HUES48 (cell line): Measurements from ENCODE around the gene SLC36A2.
A peak's percentile ranks its signal among the peaks of the same experiment; 100 is the strongest.
"Not testable (repeated sequence)": the region's sequence is repeated elsewhere in the genome, so short reads cannot be mapped to it uniquely, and the experiment has no call there.

Source experiments
- H3K27ac ChIP-seq: one replicate; pipeline ENCODE4 v1.7.0; 2013; ENCODE audit warnings: low read depth, low read length, inconsistent platforms
- H3K27me3 ChIP-seq: 2 replicates; pipeline ENCODE4 v1.6.1; 2013; ENCODE audit warnings: mild to moderate bottlenecking, low read length; ENCODE audit not compliant: control insufficient read depth, insufficient read depth
- H3K36me3 ChIP-seq: 2 replicates; pipeline ENCODE4 v1.6.1; 2013; ENCODE audit warnings: low read length; ENCODE audit not compliant: control insufficient read depth, insufficient read depth
- H3K4me1 ChIP-seq: 2 replicates; pipeline ENCODE4 v1.6.1; 2013; ENCODE audit warnings: mild to moderate bottlenecking, low read length; ENCODE audit not compliant: control insufficient read depth, insufficient read depth
- H3K4me3 ChIP-seq: 2 replicates; pipeline ENCODE4 v1.5.1; 2013; ENCODE audit warnings: mild to moderate bottlenecking, low read depth, low read length
- H3K9ac ChIP-seq: 2 replicates; pipeline ENCODE4 v1.6.1; 2013; ENCODE audit warnings: mild to moderate bottlenecking, low read depth, low read length, moderate library complexity
- H3K9me3 ChIP-seq: 2 replicates; pipeline ENCODE4 v1.6.1; 2013; ENCODE audit warnings: low read length; ENCODE audit not compliant: control insufficient read depth, insufficient read depth

The SLC36A2 gene

GRCh38 chr5:151347369-151347768 is at the start of gene SLC36A2:
Gene SLC36A2, minus strand, starts transcription at chr5:151347559. Its CDS starts 99 bp downstream, at chr5:151347460.
- H3K4me3 ChIP-seq: no peak within 1 kb of the TSS
- H3K4me1 ChIP-seq: peaks cover 32% of the 10 kb centered on the region
- H3K36me3 ChIP-seq: no peaks in the 10 kb centered on the region
- no peak within 1 kb of the TSS for H3K9ac ChIP-seq
- H3K9me3 ChIP-seq: no peaks in the 10 kb centered on the region
- peaks cover 90% of the 10 kb centered on the region for H3K27me3 ChIP-seq
- H3K27ac ChIP-seq: peak within 1 kb of the TSS; percentile 33

GRCh38 chr5:151388960-151389359 is 41.6 kb upstream of the SLC36A2 start:
- no peaks in the 10 kb centered on the region for H3K36me3 ChIP-seq
- no peaks in the 10 kb centered on the region for H3K9me3 ChIP-seq
- H3K4me1 ChIP-seq: peaks cover 37% of the 10 kb centered on the region
- H3K27me3 ChIP-seq: peaks cover 4% of the 10 kb centered on the region; the same call in 1 of the 2 replicates
- no peak overlapping the region for H3K27ac ChIP-seq
- no peak overlapping the region for H3K4me3 ChIP-seq
- H3K9ac ChIP-seq: no peak overlapping the region

DNA sequence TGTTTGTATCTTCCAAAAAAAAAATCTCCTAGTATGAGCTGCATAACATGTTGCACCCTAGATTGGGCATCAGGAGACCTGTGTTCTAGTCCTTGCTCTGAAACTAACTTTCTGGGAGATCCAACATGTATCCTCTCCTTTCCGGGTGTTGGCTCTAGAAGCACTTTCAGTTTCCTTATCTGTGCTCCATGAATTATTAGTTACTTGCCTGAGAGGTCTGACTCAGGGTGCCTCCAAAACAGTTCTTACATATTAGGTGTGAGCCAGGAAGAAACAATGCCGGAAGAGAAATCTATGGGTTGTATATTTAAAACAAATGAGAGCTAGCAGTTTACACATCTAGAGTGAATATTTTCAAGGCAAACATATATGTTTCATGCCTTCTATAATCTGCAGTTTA is 36.7 kb upstream of the SLC36A2 start:
- H3K9me3 ChIP-seq: no peaks in the 10 kb centered on the region
- H3K4me1 ChIP-seq: peaks cover 37% of the 10 kb centered on the region
- H3K4me3 ChIP-seq: no peak overlapping the region
- no peak overlapping the region for H3K27ac ChIP-seq
- H3K27me3 ChIP-seq: peaks cover 4% of the 10 kb centered on the region; the same call in 1 of the 2 replicates
- H3K9ac ChIP-seq: no peak overlapping the region
- no peaks in the 10 kb centered on the region for H3K36me3 ChIP-seq

- H3K9ac ChIP-seq: no peak overlapping the region
- no peaks in the 10 kb centered on the region for H3K27me3 ChIP-seq
- peaks cover 30% of the 10 kb centered on the region for H3K4me1 ChIP-seq
- H3K9me3 ChIP-seq: no peaks in the 10 kb centered on the region
- no peaks in the 10 kb centered on the region for H3K36me3 ChIP-seq
- H3K4me3 ChIP-seq: no peak overlapping the region
- no peak overlapping the region for H3K27ac ChIP-seq
Measured at GRCh38 chr5:151383011-151383410, 35.7 kb upstream of the SLC36A2 start.

DNA sequence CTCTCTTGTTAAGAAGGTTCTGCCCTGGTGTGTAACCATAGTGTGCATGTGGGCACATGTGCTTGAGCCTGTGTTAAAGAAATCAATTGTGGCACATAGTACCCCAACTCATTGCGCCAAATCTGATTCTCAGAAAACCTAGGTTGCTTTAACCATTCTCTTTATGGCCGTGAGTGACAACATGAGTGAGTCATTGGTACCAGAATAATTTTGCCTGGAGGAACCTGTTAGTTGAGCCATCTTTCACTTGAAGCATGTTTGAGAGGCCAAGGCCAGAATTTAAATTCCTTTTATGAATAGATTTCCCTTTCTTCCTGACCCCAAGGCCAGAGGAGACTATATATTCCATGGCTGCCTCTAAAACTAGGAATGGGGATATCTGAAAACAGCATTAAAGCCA is 35.2 kb upstream of the SLC36A2 start:
- H3K9ac ChIP-seq: no peak overlapping the region
- no peaks in the 10 kb centered on the region for H3K9me3 ChIP-seq
- H3K27ac ChIP-seq: no peak overlapping the region
- H3K27me3 ChIP-seq: no peaks in the 10 kb centered on the region
- H3K4me3 ChIP-seq: no peak overlapping the region
- H3K4me1 ChIP-seq: peaks cover 26% of the 10 kb centered on the region
- no peaks in the 10 kb centered on the region for H3K36me3 ChIP-seq

- H3K36me3 ChIP-seq: no peaks in the 10 kb centered on the region
- H3K9me3 ChIP-seq: no peaks in the 10 kb centered on the region
- no peak overlapping the region for H3K4me3 ChIP-seq
- no peak overlapping the region for H3K27ac ChIP-seq
- peaks cover 19% of the 10 kb centered on the region for H3K4me1 ChIP-seq
- no peaks in the 10 kb centered on the region for H3K27me3 ChIP-seq
- no peak overlapping the region for H3K9ac ChIP-seq
Measured at GRCh38 chr5:151381899-151382298, 34.5 kb upstream of the SLC36A2 start.

GRCh38 chr5:151378616-151379015 is 31.3 kb upstream of the SLC36A2 start:
- Histone ChIP-seq H3K9me3 (no peaks in the 10 kb centered on the region), H3K36me3 (no peaks in the 10 kb centered on the region), H3K4me3 (no peak overlapping the region), H3K9ac (no peak overlapping the region), H3K27me3 (no peaks in the 10 kb centered on the region), H3K27ac (no peak overlapping the region), H3K4me1 (no peaks in the 10 kb centered on the region)

DNA sequence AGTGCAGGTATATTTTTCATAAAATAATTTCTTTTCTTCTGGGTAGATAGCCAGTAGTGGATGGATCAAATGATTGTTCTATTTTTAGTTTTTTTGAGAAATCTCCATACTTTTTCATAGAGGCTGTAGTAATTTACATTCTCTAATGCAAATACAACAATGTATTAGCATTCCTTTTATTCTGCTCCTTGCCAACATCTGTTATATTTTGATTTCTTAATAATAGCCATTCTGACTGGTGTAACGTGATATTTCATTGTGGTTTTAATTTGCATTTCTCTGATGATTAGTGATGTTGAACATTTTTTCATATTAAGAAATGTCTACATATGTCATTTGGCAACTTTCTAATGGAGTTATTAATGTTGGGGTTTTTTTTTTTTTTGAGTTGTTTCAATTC is 27.2 kb upstream of the SLC36A2 start:
- no peaks in the 10 kb centered on the region for H3K27me3 ChIP-seq
- H3K27ac ChIP-seq: no peak overlapping the region
- no peaks in the 10 kb centered on the region for H3K36me3 ChIP-seq
- H3K9me3 ChIP-seq: no peaks in the 10 kb centered on the region
- H3K9ac ChIP-seq: no peak overlapping the region
- H3K4me3 ChIP-seq: no peak overlapping the region
- no peaks in the 10 kb centered on the region for H3K4me1 ChIP-seq

- peaks cover 14% of the 10 kb centered on the region for H3K9me3 ChIP-seq
- not testable (repeated sequence) for H3K9ac ChIP-seq, H3K36me3 ChIP-seq, H3K27ac ChIP-seq, H3K27me3 ChIP-seq, H3K4me3 ChIP-seq
- peaks cover 13% of the 10 kb centered on the region; the same call in 1 of the 2 replicates for H3K4me1 ChIP-seq
Measured at GRCh38 chr5:151367038-151367437, 19.7 kb upstream of the SLC36A2 start.

GRCh38 chr5:151363673-151364072 is 16.3 kb upstream of the SLC36A2 start:
- H3K27me3 ChIP-seq: no peaks in the 10 kb centered on the region
- H3K9ac ChIP-seq: no peak overlapping the region
- H3K4me1 ChIP-seq: peaks cover 13% of the 10 kb centered on the region; the same call in 1 of the 2 replicates
- peaks cover 14% of the 10 kb centered on the region for H3K9me3 ChIP-seq
- H3K36me3 ChIP-seq: no peaks in the 10 kb centered on the region
- H3K4me3 ChIP-seq: no peak overlapping the region
- no peak overlapping the region for H3K27ac ChIP-seq

DNA sequence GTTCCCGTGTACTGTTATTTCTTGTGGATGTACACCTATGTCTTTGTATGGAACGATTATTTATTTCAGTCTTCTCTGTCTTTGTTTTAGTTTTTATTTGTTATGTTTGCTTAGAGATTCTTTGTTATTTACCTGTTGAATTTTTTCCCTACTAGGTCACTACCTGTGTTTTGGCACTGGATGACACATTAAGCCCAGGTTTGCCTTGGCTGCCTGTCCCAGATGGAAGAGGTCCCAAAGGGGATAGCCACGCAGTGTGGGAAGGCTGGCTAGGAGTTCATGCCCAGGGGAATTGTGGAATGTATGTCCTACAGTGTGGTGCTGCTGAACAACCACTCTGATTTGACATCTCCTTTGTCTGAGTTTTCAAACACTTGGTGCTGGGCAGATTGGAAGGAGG is 15.6 kb upstream of the SLC36A2 start:
- no peak overlapping the region for H3K27ac ChIP-seq
- H3K9ac ChIP-seq: no peak overlapping the region
- H3K4me1 ChIP-seq: peaks cover 15% of the 10 kb centered on the region
- no peaks in the 10 kb centered on the region for H3K36me3 ChIP-seq
- H3K9me3 ChIP-seq: peaks cover 14% of the 10 kb centered on the region
- H3K4me3 ChIP-seq: no peak overlapping the region
- H3K27me3 ChIP-seq: no peaks in the 10 kb centered on the region

DNA sequence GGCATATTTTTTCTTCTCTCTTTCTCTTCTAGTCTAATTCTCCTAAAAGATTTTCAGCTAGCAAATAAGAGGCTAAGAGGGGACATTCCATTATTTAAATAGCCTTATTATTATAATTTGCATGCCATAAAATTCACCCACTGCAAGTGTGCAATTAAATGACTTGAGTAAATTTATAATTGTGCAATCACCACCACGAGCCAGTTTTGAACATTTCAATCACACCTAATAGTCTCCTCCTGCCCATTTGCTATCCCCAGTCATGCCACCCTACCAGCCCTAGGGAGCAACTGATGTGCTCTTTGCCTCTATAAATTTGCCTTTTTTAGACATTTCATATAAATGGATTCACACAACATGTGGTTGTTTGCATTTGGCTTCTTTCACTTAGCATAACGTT is 12.0 kb upstream of the SLC36A2 start:
- Histone ChIP-seq H3K4me1 (peaks cover 26% of the 10 kb centered on the region), H3K27ac (no peak overlapping the region), H3K36me3 (no peaks in the 10 kb centered on the region), H3K27me3 (no peaks in the 10 kb centered on the region), H3K9ac (no peak overlapping the region), H3K4me3 (no peak overlapping the region), H3K9me3 (no peaks in the 10 kb centered on the region)
